ENCODE measurements around the gene RCBTB1. TPM values are rescaled to one million over a fixed set of nuclear protein-coding genes. Genes with fewer than 3 reads are reported as not detected.
"Not testable (repeated sequence)": the region's sequence is repeated elsewhere in the genome, so short reads cannot be mapped to it uniquely, and the experiment has no call there.

RCBTB1 gene
- polyA plus RNA-seq, 1 donor: 21.2 TPM

DNA sequence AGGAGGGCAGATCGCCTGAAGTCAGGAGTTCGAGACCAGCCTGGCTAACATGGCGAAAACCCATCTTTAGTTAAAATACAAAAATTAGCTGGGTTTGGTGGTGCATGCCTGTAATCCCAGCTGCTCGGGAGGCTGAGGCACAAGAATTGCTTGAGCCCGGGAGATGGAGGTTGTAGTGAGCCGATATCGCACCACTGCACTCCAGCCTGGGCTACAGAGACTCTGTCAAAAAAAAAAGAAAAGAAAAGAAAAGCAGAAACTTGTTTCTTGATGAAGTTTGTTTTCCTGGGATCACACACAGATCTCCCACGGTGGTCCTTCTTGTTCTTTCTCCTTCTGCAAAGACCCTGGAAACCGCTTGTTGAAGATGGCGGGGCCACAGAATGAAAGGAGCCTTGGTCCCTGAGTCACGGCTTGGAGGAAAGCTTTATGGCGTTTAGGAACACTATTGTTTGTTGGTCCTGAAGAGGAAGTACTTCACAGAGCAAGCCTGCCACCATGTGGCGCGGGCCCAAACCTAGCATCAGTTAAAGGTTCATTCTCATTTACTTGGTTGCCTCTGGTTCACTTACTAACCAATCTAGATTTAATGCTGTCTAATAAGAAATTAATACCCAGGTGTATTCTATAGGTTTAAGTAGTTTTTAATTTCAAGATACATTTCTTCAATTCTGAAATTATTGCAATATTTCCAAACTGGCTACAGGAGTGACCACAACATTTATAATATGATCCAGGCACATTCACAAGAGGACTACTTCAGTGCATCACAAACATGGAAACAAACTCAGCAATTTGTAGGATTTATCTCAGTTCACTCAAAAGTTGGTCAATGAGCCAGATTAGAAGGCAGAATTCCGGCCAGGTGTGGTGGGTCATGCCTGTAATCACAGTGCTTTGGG is 21.6 kb upstream of the RCBTB1 start:
- Histone ChIP-seq H3K27me3 (ENCODE audit: control insufficient read depth, insufficient read depth, low read length) (no peaks in the 10 kb centered on the region), H3K36me3 (ENCODE audit: control insufficient read depth, insufficient read depth, low read length) (no peaks in the 10 kb centered on the region), H3K4me1 (ENCODE audit: control insufficient read depth, insufficient read depth, low read length) (peaks cover 3% of the 10 kb centered on the region), H3K4me3 (ENCODE audit: low read length) (no peak overlapping the region), H3K27ac (ENCODE audit: low read length) (no peak overlapping the region), H3K9me3 (ENCODE audit: control insufficient read depth, low read depth, low read length) (no peaks in the 10 kb centered on the region)
- DNase-seq: peak; percentile 77 to 83
- 80% methylated on average over 1 of the region's 15 CpGs for WGBS (ENCODE audit: insufficient coverage, low lambda C conversion rate)

DNA sequence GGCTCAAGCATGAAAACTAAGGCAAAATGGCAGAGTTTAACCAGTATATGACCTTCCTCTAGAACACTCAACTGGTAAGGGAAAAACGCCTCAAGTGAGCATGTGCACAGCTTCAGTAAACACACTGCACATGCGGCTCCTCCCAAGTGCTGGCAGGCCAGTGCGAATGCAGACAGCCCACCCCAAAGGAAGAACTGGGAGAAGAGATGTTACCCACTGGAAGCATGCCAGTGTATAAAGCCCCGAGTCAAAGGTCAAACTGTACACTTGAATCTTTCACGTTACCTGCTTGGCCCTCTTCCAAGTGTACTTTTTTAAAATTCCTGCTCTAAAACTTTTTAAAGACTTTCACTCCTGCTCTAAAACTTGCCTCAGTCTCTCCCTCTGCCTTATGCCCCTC is 19.2 kb upstream of the RCBTB1 start:
- Histone ChIP-seq H3K4me1 (ENCODE audit: control insufficient read depth, insufficient read depth, low read length) (peaks cover 3% of the 10 kb centered on the region), H3K36me3 (ENCODE audit: control insufficient read depth, insufficient read depth, low read length) (no peaks in the 10 kb centered on the region), H3K4me3 (ENCODE audit: low read length) (no peak overlapping the region), H3K27ac (ENCODE audit: low read length) (no peak overlapping the region), H3K27me3 (ENCODE audit: control insufficient read depth, insufficient read depth, low read length) (no peaks in the 10 kb centered on the region), H3K9me3 (ENCODE audit: control insufficient read depth, low read depth, low read length) (no peaks in the 10 kb centered on the region)
- no CpG with 5 or more reads among the region's 5 CpGs for WGBS (ENCODE audit: insufficient coverage, low lambda C conversion rate)
- DNase-seq: peak in 1 of 2 donors; percentile 11

DNA sequence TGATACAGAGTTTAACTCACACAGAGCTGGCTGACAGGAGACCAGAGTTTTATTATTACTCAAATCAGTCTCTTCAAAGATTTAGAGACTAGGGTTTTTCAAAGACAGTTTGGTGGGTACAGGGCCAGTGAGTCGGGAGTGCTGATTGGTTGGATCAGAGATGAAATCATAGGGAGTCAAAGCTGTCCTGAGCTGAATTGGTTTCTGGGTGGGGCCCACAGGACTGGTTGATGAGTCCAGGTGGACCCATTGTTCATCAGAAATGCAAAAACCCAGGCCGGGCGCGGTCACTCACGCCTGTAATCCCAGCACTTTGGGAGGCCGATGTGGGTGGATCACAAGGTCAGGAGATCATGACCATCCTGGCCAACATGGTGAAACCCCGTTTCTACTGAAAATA is 17.3 kb upstream of the RCBTB1 start:
- not testable (repeated sequence) for H3K27ac ChIP-seq (ENCODE audit: low read length); H3K4me3 ChIP-seq (ENCODE audit: low read length); DNase-seq; H3K27me3 ChIP-seq (ENCODE audit: control insufficient read depth, insufficient read depth, low read length); H3K9me3 ChIP-seq (ENCODE audit: control insufficient read depth, low read depth, low read length); H3K36me3 ChIP-seq (ENCODE audit: control insufficient read depth, insufficient read depth, low read length); H3K4me1 ChIP-seq (ENCODE audit: control insufficient read depth, insufficient read depth, low read length)
- 100% methylated on average over 1 of the region's 7 CpGs for WGBS (ENCODE audit: insufficient coverage, low lambda C conversion rate)

DNA sequence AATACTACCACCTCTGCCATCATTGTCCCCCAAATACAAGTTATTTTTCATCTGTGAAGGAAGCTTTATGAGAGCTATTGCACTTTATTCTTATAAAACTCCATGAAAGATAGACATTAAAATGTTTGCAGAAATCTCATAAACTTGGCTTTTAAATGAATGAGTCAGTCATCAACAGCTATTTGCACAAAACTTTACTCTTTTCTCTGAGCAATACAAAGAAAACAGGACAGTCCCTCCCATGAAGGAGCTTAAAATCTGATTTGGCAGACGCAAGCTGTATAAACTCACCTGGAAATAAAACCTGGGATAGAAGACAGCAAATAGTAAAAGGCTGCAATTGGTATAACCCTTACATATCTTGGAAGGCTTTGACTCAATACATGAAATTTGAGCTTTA is 16.6 kb upstream of the RCBTB1 start:
- H3K27me3 ChIP-seq (ENCODE audit: control insufficient read depth, insufficient read depth, low read length): no peaks in the 10 kb centered on the region
- peaks cover 3% of the 10 kb centered on the region for H3K4me1 ChIP-seq (ENCODE audit: control insufficient read depth, insufficient read depth, low read length)
- H3K9me3 ChIP-seq (ENCODE audit: control insufficient read depth, low read depth, low read length): no peaks in the 10 kb centered on the region
- H3K27ac ChIP-seq (ENCODE audit: low read length): no peak overlapping the region
- DNase-seq: no peak
- no peak overlapping the region for H3K4me3 ChIP-seq (ENCODE audit: low read length)
- WGBS (ENCODE audit: insufficient coverage, low lambda C conversion rate): no CpG with 5 or more reads among the region's 1 CpG
- no peaks in the 10 kb centered on the region for H3K36me3 ChIP-seq (ENCODE audit: control insufficient read depth, insufficient read depth, low read length)

DNA sequence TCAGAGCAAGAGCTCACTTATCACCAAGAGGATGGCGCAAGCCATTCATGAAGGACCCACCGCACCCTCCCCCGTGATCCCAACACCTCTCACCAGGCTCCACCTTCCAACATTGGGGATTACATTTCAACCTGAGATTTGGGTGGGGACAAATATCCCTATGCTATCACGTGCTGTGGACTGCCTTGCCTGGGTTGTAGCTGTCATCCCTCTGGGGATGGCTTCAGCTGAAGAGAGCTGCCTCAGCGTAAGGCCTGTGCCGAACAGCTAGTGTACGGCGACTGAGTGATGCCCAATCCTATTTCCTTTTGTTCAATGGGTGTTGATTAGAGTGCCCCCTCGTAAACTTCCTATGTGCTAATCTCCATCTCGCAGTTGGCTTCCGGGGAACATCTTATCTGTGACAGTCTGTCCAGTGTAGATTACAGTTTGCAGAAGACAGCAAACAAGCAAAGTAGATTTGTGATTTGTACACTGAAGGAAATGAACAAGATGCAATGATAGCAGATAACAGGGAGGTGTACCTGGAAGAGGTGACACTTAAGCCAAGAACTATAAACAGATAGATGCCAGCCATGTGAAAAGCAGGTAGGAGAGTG is 11.8 kb upstream of the RCBTB1 start:
- Histone ChIP-seq H3K9me3 (ENCODE audit: control insufficient read depth, low read depth, low read length) (no peaks in the 10 kb centered on the region), H3K4me1 (ENCODE audit: control insufficient read depth, insufficient read depth, low read length) (no peaks in the 10 kb centered on the region), H3K27me3 (ENCODE audit: control insufficient read depth, insufficient read depth, low read length) (no peaks in the 10 kb centered on the region), H3K27ac (ENCODE audit: low read length) (no peak overlapping the region), H3K36me3 (ENCODE audit: control insufficient read depth, insufficient read depth, low read length) (no peaks in the 10 kb centered on the region), H3K4me3 (ENCODE audit: low read length) (no peak overlapping the region)
- WGBS (ENCODE audit: insufficient coverage, low lambda C conversion rate): no CpG with 5 or more reads among the region's 11 CpGs
- no peak for DNase-seq

DNA sequence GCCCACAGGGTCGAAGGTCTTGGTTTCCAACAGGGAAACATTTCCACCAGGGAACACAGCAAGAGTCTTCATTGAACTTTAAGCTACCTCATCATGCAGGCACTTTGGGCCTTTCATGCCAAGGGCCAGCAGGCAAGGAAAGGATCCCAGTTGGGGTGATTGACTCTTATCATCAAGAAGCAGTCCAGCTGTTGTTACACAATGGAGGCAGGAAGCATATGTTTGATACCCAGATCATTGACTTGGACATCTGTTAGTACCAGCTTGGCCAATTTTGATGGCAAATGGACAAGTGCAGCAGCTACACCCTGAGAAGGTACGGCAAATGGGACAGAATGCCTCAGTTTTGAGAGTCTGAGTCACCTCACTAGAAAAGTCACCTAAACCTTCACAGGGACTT is 10.9 kb upstream of the RCBTB1 start:
- DNase-seq: no peak
- H3K9me3 ChIP-seq (ENCODE audit: control insufficient read depth, low read depth, low read length): no peaks in the 10 kb centered on the region

DNA sequence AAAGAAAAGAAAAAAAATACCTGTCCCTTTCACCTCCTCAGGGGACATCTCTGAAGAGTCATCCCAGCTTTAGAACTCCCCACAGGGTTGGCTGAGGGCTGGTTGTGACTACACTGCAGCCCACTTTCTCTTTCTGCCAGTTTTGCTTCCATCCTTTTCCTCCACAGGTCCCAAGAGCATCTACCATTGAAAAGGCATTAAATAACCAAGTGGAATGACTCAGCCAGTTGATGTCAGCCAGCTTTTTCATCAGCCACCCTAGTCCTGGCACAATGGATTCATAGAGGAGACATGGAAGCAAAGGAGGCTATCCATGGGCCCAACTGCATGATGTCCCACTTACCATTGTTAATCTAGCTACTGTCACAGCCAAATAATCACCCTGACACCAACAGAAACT is 9.2 kb upstream of the RCBTB1 start:
- H3K36me3 ChIP-seq (ENCODE audit: control insufficient read depth, insufficient read depth, low read length): no peaks in the 10 kb centered on the region
- H3K9me3 ChIP-seq (ENCODE audit: control insufficient read depth, low read depth, low read length): no peaks in the 10 kb centered on the region
- H3K27me3 ChIP-seq (ENCODE audit: control insufficient read depth, insufficient read depth, low read length): no peaks in the 10 kb centered on the region
- no peaks in the 10 kb centered on the region for H3K4me1 ChIP-seq (ENCODE audit: control insufficient read depth, insufficient read depth, low read length)
- no peak overlapping the region for H3K27ac ChIP-seq (ENCODE audit: low read length)
- H3K4me3 ChIP-seq (ENCODE audit: low read length): no peak overlapping the region
- DNase-seq: no peak

More for the DNA sequence above, 10.9 kb upstream of the RCBTB1 start:
- WGBS (ENCODE audit: insufficient coverage, low lambda C conversion rate): no CpG with 5 or more reads among the region's 2 CpGs
- no peaks in the 10 kb centered on the region for H3K27me3 ChIP-seq (ENCODE audit: control insufficient read depth, insufficient read depth, low read length)
- H3K4me1 ChIP-seq (ENCODE audit: control insufficient read depth, insufficient read depth, low read length): no peaks in the 10 kb centered on the region
- H3K36me3 ChIP-seq (ENCODE audit: control insufficient read depth, insufficient read depth, low read length): no peaks in the 10 kb centered on the region
- H3K27ac ChIP-seq (ENCODE audit: low read length): no peak overlapping the region
- H3K4me3 ChIP-seq (ENCODE audit: low read length): no peak overlapping the region

DNA sequence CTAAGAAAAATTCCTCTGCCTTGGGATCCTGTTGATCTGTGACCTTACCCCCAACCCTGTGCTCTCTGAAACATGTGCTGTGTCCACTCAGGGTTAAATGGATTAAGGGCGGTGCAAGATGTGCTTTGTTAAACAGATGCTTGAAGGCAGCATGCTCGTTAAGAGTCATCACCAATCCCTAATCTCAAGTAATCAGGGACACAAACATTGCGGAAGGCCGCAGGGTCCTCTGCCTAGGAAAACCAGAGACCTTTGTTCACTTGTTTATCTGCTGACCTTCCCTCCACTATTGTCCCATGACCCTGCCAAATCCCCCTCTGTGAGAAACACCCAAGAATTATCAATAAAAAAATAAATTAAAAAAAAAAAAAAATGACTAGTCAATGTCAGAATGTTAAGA is 8.5 kb upstream of the RCBTB1 start:
- H3K27ac ChIP-seq (ENCODE audit: low read length); H3K36me3 ChIP-seq (ENCODE audit: control insufficient read depth, insufficient read depth, low read length); H3K9me3 ChIP-seq (ENCODE audit: control insufficient read depth, low read depth, low read length); DNase-seq; H3K4me3 ChIP-seq (ENCODE audit: low read length); H3K4me1 ChIP-seq (ENCODE audit: control insufficient read depth, insufficient read depth, low read length); H3K27me3 ChIP-seq (ENCODE audit: control insufficient read depth, insufficient read depth, low read length): not testable (repeated sequence)
- no CpG with 5 or more reads among the region's 4 CpGs for WGBS (ENCODE audit: insufficient coverage, low lambda C conversion rate)

DNA sequence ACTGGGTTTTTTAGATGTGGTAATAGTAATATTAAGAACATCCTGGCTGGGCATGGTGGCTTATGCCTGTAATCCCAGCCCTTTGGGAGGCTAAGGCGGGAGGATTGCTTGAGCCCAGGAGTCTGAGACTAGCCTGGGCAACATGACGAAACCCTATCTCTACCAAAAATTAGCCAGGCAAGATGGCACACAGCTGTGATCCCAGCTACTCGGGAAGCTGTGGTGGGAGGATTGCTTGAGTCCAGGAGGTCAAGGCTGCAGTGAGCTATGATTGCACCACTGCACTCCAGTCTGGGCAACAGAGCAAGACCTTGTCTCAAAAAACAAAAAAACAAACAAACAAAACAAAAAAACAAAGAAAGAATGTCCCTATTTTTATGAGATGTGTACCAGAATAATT is 5.4 kb upstream of the RCBTB1 start:
- H3K27me3 ChIP-seq (ENCODE audit: control insufficient read depth, insufficient read depth, low read length); H3K4me1 ChIP-seq (ENCODE audit: control insufficient read depth, insufficient read depth, low read length); H3K27ac ChIP-seq (ENCODE audit: low read length); H3K4me3 ChIP-seq (ENCODE audit: low read length); H3K9me3 ChIP-seq (ENCODE audit: control insufficient read depth, low read depth, low read length); H3K36me3 ChIP-seq (ENCODE audit: control insufficient read depth, insufficient read depth, low read length); DNase-seq: not testable (repeated sequence)
- no CpG with 5 or more reads among the region's 3 CpGs for WGBS (ENCODE audit: insufficient coverage, low lambda C conversion rate)

DNA sequence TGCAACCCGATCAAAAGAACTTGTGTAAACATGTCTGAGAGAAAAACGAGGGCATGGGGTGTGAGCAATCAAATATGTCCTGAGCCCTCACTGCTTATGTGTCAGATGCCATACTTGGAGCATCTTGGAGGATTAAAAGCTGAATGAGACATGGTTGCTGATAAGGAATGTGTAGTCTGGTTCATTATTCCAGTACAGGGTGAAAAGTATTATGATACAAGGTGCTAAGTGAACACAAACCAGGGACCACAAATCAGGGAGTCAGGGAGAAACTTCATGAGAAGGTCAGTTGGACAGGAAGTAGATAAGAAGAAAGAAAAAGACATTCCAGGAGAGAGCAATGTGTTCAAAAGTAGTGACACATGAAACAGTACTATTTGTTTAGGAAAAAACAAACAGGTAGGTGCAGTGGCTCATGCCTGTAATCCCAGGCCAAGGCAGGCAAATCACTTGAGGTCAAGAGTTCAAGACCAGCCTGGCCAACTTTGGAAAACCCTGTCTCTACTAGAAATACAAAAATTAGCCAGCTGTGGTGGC is 2.0 kb upstream of the RCBTB1 start:
- H3K4me1 ChIP-seq (ENCODE audit: control insufficient read depth, insufficient read depth, low read length): no peaks in the 10 kb centered on the region
- H3K9me3 ChIP-seq (ENCODE audit: control insufficient read depth, low read depth, low read length): no peaks in the 10 kb centered on the region
- no peak overlapping the region for H3K27ac ChIP-seq (ENCODE audit: low read length)
- DNase-seq: no peak
- H3K36me3 ChIP-seq (ENCODE audit: control insufficient read depth, insufficient read depth, low read length): no peaks in the 10 kb centered on the region
- no peak overlapping the region for H3K4me3 ChIP-seq (ENCODE audit: low read length)
- 50% methylated on average over 2 of the region's 2 CpGs for WGBS (ENCODE audit: insufficient coverage, low lambda C conversion rate)
- H3K27me3 ChIP-seq (ENCODE audit: control insufficient read depth, insufficient read depth, low read length): no peaks in the 10 kb centered on the region
